Osteoblast (primary cell): Measurements from ENCODE around the gene PRODH. TPM values are rescaled to one million over a fixed set of nuclear protein-coding genes. Genes with fewer than 3 reads are reported as not detected.

Experiments used
- DNase-seq: peaks from one replicate; pipeline ENCODE4 v3.0.0; 2011; ENCODE audit warnings: low spot score, mixed read lengths; ENCODE audit not compliant: insufficient read length; ENCODE audit errors: missing footprints
- H2AFZ ChIP-seq: 2 replicates; pipeline ENCODE4 v1.6.0; 2011; ENCODE audit warnings: mild to moderate bottlenecking, low read length
- H3K27ac ChIP-seq: 2 replicates; pipeline ENCODE4 v1.5.1; 2011; ENCODE audit warnings: mild to moderate bottlenecking, low read depth, low read length, moderate library complexity
- H3K27me3 ChIP-seq: 2 replicates; pipeline ENCODE4 v1.6.0; 2012; ENCODE audit warnings: mild to moderate bottlenecking, control low read depth, inconsistent platforms, low read length, moderate library complexity; ENCODE audit not compliant: insufficient read depth
- H3K36me3 ChIP-seq: 2 replicates; pipeline ENCODE4 v1.5.1; 2011; ENCODE audit warnings: mild to moderate bottlenecking, low read length, control low read depth, moderate library complexity; ENCODE audit not compliant: insufficient read depth
- H3K4me1 ChIP-seq: 2 replicates; pipeline ENCODE4 v1.5.1; 2011; ENCODE audit warnings: mild to moderate bottlenecking, low read length, control low read depth, moderate library complexity; ENCODE audit not compliant: insufficient read depth
- H3K4me2 ChIP-seq: 2 replicates; pipeline ENCODE4 v1.6.0; 2011; ENCODE audit warnings: mild to moderate bottlenecking, low read length; ENCODE audit not compliant: insufficient read depth
- H3K4me3 ChIP-seq: fragments of 200-600 bp; sonication (generic); 3 replicates; pipeline ENCODE4 v1.5.1; 2012; ENCODE audit warnings: mild to moderate bottlenecking, low read length, inconsistent platforms; ENCODE audit not compliant: insufficient read depth
- H3K79me2 ChIP-seq: 2 replicates; pipeline ENCODE4 v1.6.0; 2012; ENCODE audit warnings: mild to moderate bottlenecking, low read length, control low read depth, inconsistent platforms; ENCODE audit not compliant: insufficient read depth
- H3K9me3 ChIP-seq: 2 replicates; pipeline ENCODE4 v1.5.1; 2011; ENCODE audit warnings: low read depth, low read length, control low read depth
- H4K20me1 ChIP-seq: 2 replicates; pipeline ENCODE4 v1.6.0; 2012; ENCODE audit warnings: mild to moderate bottlenecking, low read length, control low read depth; ENCODE audit not compliant: insufficient read depth
- CTCF ChIP-seq: IDR thresholded peaks from 2 replicates; pipeline ENCODE4 v1.5.1; 2011; ENCODE audit warnings: mild to moderate bottlenecking, low read depth, low read length, moderate library complexity; ENCODE audit errors: extremely low read depth
- total RNA-seq: library from RNA; depleted of rRNA; stranded (reverse); fragments of >200 nt; gene quantifications from 2 replicates; pipeline ENCODE4 v1.2.3, GENCODE V29; 2012

Gene PRODH
- total RNA-seq, 1 donor, result not detected

GRCh38 chr22:18933914-18934313 lies 2.2 kb downstream of the PRODH start:
- H3K36me3 ChIP-seq, result no peaks in the 10 kb centered on the region
- no peaks in the 10 kb centered on the region for H4K20me1 ChIP-seq
- H3K27me3 ChIP-seq, result no peaks in the 10 kb centered on the region
- H3K79me2 ChIP-seq, result no peaks in the 10 kb centered on the region
- no peak overlapping the region for H3K4me2 ChIP-seq
- TF ChIP-seq CTCF, result no peak
- H3K4me1 ChIP-seq, result no peaks in the 10 kb centered on the region
- no peak overlapping the region for H3K4me3 ChIP-seq
- no peak overlapping the region for H2AFZ ChIP-seq
- DNase-seq, result no peak
- H3K9me3 ChIP-seq, result no peaks in the 10 kb centered on the region
- no peak overlapping the region for H3K27ac ChIP-seq

DNA sequence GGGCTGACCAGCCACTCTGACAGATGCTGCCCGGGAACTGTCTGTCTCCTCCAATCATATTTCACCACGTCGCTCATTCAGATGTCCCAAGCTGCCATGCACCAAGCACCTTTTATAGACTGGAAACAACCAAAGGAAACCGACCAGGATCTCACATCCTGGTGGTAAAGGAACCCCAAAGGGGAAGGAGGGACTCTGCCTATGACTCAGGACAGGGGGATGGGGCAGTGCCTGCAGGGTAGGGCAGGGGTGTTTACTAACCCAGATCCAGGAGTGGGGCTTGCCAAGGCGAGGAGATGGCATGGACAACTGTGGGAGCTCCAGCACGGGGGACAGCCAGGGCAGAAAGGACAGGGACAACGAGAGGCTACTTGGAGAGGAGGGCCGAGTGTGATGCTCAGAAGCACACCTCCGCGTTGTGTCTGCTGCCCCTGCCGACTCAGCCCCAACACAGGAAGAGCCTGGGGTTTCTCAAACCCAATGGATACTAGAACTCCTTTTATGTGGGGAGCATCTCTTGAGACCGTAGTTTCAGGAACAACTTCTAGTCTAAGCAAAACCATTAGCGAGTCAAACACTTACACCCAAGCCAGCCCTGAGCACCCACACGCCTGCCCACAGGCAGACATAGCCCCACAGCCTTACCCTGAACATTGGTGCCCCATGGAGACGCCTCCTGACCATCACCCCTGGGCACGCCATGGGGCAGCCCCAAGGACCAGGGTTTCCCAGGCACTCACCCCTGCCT lies 4.0 kb downstream of the PRODH start:
- H3K27me3 ChIP-seq, result no peaks in the 10 kb centered on the region
- H3K36me3 ChIP-seq, result no peaks in the 10 kb centered on the region
- no peaks in the 10 kb centered on the region for H4K20me1 ChIP-seq
- no peak overlapping the region for H3K4me2 ChIP-seq
- H3K27ac ChIP-seq, result no peak overlapping the region
- H3K4me1 ChIP-seq, result no peaks in the 10 kb centered on the region
- H3K4me3 ChIP-seq, result no peak overlapping the region
- DNase-seq, result no peak
- H2AFZ ChIP-seq, result no peak overlapping the region
- H3K79me2 ChIP-seq, result no peaks in the 10 kb centered on the region
- H3K9me3 ChIP-seq, result no peaks in the 10 kb centered on the region
- TF ChIP-seq CTCF, result no peak

DNA sequence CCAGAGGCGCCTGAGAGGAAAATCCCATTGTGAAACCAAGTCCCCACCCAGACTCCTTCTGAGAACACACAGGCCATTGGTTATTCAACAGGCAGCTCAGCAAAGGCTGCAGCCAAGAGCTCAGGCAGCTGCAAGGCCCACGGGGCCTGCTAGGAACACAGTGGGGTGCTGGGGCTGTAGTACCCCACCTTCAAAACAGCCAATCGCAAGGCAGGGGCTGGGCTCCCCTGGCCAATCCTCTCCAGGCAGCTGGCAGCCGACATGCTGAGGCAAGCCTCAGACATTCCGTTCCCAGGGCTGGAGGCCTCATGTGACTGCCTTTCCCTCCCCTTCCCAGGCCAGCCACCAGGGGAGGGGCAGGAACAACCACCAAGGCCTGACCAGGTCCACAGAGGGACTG lies 6.6 kb downstream of the PRODH start:
- Histone ChIP-seq H3K27me3 (no peaks in the 10 kb centered on the region), H3K36me3 (no peaks in the 10 kb centered on the region), H3K79me2 (no peaks in the 10 kb centered on the region), H3K4me2 (no peak overlapping the region), H4K20me1 (no peaks in the 10 kb centered on the region), H3K4me1 (no peaks in the 10 kb centered on the region), H3K9me3 (no peaks in the 10 kb centered on the region), H2AFZ (no peak overlapping the region), H3K4me3 (no peak overlapping the region), H3K27ac (no peak overlapping the region)
- DNase-seq, result no peak
- TF ChIP-seq CTCF, result no peak

- Histone ChIP-seq H3K4me1 (no peaks in the 10 kb centered on the region), H2AFZ (no peak overlapping the region), H4K20me1 (no peaks in the 10 kb centered on the region), H3K27me3 (no peaks in the 10 kb centered on the region), H3K36me3 (no peaks in the 10 kb centered on the region), H3K79me2 (no peaks in the 10 kb centered on the region), H3K4me2 (no peak overlapping the region), H3K4me3 (no peak overlapping the region), H3K27ac (no peak overlapping the region), H3K9me3 (no peaks in the 10 kb centered on the region)
- no peak for TF ChIP-seq CTCF
- DNase-seq, result no peak
These were observed 8.5 kb downstream of the PRODH start for GRCh38 chr22:18927573-18927972.
